Activated CD4-positive, CD25-positive, alpha-beta regulatory T cell treated with anti-CD3 and anti-CD28 coated beads, Interleukin-2, amount 50 U/mL, for 16 hours (primary cell): ENCODE results near the gene AGGF1.
"Not testable (repeated sequence)": the region's sequence is repeated elsewhere in the genome, so short reads cannot be mapped to it uniquely, and the experiment has no call there.

ENCODE experiments used
- DNase-seq: peaks from one replicate; pipeline ENCODE4 v3.0.0-alpha.2; 2020; ENCODE audit warnings: low read depth, low spot score

The AGGF1 gene

DNA sequence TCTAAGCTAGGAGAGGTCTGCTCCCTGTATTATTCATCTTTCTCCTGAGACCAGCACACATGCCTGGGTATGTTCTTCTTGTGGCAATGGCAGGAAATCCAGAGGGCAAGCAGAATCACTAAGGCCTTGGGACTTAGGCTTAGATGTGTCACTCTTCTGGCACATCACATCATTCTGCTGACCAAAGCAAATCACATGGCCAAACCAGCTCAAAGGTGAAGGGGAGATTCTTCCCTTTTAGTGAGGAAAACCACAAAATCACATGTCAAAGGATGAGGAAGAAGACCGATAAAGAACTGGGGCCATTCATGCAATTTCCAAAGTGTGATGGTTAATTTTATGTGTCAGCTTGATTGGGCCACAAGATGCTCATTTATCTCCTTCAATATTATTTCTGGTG lies 5.7 kb upstream of the AGGF1 start:
- no peak for DNase-seq

DNA sequence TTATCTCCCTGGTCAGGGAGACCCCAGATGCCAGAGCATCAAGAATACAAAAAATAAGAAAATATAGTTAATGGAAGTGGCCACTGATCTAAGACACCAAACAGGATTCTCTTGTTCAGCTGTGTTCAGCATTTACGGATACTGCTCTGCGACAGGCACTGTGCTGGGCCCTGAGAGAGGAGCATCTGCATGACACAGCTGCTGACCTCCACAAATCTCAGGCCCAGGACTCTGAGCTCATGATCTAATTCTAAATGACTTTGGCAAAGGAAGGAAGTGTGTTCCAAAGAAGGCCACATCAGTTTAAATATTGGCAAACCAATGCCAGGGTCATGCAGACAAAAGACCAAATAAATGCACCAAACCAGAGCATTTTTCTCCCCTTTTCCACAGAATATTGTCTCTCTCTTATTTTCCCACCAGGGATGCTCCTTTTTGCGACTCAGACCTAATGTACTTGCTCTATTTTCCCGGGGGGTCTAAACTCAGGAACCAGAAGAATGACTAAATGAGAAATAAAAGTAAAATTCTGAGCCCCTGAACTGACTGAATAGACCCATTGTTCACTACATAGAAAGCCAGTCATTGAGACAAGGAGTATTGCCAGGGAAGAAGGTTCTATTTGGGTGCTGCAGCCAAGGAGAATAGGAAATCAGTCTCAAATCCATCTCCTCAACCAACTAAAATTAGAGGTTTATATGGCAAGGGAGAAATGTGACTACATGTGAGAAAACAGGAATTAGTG lies 1.4 kb upstream of the AGGF1 start:
- no peak for DNase-seq

DNA sequence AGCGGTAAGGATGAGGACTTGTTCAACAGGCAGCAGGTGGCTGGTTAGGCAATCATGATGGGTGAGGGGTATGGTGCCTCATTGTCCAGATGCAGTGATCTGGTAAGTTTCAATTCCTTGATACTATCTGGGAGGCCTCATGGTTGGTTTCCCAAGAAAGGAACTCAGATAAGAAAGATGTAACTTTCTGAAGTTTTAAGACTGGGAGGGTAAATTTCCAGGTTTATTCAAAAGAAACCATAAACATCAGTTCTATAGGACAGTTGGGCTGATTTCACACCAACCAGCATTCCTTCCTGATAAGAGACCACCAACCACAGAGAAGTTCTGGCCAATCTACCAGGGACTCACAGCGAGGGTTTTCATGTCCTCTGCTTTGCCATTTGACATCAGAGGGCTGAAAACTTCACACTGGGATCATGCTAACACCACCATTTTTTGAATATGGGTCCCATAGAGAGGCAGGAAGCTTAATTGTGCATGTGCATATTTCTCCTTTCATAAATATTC lies 773 bp upstream of the AGGF1 start:
- no peak for DNase-seq

DNA sequence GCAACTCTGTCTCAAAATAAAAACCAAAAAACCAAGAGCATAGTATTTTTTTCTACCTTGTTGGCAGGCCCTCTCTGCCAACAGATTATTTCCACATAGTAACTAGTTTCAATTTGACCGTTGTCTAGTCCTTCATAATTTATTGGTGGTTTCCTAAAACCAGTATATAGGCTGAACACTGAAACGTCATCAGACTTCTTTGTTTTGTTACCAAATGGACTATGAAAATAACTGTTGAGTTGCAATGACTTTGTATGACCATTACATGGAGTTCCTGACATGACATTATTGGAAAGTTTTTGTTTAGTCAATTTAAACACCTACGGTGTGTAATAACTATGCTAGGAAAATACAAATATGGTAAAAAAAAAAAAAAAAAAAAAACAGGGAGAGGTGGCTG lies 1.7 kb downstream of the AGGF1 start:
- no peak for DNase-seq

DNA sequence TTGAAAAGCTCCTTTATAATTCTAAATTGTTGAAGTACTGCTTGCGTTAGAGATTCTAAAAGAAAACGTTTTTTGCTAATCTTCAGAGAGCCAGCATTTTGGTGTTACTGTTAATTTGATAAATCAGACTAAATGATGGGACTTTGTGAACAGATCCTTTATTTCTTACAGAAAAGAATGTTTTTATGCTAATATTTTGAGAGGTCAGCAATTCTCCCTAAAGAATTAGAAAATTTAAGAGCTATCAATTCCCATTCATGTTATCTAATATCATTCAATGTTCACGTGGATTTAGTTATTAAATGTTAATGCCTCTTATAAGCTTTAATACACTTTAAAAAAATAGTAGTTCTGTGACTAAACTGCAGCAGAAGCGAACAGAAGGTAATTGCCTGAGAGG lies 2.4 kb downstream of the AGGF1 start:
- DNase-seq = no peak

DNA sequence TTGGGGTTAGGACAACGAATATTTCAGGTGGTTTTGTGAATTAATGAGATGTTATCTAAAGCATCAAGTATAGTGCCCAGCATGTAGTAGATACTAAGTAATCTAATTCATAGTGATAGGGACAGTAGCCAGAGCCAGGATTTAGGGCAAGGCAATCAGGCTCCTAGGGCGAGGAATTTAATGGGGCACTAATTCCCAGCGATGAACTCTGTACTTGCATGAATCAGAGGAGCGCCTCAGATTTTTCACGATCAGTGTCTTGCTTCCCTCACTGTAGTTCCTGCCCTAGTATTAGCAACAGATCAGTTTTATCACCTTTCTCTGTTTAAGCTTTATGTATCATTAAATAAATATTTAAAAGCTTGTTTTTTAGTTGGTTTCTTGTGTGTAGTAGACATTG lies 3.1 kb downstream of the AGGF1 start:
- DNase-seq = no peak

DNA sequence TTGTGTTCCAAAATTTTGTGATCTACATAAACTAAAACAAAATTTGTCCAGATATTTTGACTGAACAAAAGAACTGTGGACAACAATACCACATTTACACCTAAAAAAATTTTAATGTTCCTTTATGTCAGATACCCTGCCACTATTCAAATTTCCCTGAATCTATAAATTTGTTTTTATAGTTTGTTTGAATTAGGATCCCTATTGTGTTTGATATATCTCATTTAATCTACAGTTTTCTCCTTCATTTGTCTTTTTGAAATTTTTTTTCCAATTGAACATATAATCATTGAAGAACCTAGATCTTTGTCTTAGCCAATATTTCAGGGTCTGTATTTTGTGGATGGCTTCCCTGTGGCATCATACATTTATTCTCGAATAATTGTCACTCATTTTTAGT lies 5.7 kb downstream of the AGGF1 start:
- no peak for DNase-seq

DNA sequence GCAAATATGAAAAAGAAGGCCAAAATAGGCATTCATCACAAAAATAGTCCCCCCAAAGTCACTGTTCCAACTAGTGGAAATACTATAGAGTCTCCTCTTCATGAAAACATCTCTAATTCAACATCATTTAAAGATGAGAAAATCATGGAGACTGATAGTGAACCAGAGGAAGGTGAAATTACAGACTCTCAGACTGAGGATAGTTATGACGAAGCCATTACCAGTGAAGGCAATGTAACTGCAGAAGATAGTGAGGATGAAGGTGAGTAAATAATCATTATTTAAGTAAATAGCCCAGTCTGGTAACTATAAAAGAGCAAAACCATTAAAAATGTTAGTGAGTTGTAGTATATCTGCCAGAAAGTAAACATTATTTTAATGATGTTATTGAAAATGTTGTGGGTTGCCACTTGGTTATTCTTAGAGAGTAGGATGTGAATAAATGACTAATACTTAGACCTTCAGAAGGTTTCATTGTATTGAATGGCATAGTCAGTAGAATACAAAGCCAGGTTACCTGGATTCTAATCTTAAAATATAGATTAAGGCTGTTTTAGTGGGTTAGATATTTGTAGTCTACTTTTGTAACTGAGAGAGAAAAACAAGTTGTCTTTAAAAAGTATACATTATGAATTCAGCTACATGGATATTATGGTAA lies 16.3 kb downstream of the AGGF1 start:
- no peak for DNase-seq

DNA sequence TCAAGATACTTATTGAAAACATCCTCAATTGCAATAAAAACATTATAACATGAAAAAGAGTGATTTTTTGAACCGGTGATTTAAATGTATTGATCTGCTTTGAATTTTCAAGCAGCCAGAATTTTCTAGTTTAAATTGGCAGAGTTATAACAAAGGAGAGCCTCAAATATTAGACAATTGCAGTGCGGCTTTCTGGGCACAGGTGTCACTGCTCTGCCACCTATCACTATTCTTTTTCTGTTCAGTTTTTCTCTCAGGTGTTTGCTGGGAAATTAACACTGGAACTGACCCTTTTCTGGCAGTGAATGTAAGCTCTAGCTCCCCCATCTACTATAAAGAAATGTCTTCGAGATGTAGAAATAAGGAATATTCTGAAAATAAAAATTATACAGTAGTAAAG lies 33.8 kb downstream of the AGGF1 start:
- DNase-seq = no peak

DNA sequence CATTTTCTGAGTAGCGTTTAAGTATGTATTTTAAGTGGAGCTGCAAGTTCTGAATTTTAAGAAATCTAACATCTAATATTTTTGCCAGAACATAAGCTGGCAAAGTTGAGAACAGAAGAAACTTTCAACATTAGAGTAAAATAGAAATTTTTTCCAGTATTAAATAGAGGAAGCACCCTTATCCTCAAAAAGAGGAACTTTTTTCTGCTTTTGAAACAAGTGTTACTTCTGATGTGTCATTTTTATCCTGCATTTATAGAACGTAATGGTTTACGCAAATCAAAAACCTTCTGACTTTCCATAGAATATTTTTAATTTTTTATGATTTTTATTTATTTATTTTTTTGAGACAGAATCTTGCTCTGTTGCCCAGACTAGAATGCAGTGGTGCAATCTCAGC lies 35.1 kb downstream of the AGGF1 start:
- DNase-seq = no peak

DNA sequence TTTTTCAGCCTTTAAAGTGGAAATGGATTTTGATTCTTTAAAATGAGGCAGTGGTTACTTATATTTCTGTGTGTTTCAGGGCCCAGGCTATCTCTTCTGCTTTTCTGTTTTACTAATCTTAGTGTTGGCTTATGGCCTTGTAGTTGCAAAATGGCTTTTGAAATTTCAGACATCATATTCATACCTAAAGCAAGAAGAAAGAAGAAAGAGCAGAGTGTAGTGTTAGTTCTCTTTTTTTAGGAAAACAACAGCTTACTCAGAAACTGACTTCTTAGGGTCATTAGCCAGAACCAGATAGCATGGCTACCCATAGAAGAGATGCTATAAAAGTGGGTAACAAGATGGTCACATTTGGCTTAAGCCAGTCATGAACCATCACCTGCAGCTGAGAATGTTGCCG lies 36.0 kb downstream of the AGGF1 start:
- no peak for DNase-seq

DNA sequence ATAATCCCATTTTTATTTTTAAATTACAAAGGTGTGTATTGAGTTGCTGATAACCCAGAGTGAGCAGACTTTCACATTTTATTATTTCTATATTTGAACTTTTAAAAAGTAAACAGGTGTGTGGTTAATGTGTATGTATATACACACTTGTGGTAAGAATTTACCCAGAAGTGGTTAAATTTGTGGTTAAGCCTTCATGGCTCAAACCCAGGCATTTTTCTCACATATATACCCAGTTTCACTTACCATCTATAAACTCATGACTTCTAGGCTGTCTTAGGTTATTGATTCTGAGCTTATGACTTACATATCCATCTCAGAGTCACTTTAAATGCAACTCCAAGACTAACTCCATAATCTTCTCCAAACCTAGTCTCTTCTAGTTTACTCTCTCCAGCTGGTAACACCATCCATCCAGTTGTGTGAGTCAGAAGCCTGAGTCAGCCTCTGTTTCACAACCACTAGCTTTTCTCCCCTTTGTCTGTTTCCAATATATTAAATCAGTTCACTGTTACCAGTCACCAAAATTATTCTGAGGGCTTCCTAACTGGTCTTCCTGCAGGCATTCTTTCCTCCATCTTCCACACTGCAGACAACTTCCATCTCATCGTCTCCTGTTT lies 36.7 kb downstream of the AGGF1 start:
- no peak for DNase-seq

DNA sequence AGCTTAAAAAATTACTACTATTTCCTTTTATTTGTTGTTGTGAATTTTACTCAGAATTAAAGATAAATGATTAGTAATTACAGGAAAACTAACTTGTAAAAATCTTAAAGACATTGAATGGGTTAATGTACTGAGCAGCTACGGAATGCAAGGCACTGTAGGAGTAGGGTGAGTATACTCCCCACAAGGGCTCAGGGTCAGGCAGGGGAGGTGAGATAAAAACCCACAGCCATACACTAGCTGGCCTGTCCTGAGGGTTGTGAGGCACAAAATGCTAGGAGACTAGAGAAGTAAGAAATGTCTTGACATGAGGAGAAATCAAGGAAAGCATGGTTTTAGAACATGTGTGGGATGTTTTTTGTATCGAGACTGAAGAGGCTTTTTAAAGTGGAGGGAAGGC lies 43.5 kb downstream of the AGGF1 start:
- DNase-seq = no peak

DNA sequence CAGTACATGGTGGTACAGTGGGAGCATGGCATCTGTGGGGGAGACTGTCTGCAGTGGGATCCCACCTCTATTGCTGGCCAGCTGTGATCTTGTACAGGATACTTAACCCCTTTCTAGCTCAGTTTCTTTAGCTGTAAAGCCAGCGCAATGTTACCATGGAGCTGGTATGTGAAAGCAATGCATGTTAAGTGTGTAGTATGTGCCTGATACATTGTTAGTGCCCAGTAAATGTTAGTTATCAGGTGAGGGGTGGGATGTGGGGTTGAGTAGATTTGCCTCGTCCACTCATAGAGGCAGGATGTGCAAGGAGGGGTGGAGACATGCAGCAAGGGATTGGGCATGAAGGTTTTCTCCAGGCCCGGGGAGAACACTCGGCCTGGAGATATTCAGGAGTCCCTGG lies 44.5 kb downstream of the AGGF1 start:
- no peak for DNase-seq

DNA sequence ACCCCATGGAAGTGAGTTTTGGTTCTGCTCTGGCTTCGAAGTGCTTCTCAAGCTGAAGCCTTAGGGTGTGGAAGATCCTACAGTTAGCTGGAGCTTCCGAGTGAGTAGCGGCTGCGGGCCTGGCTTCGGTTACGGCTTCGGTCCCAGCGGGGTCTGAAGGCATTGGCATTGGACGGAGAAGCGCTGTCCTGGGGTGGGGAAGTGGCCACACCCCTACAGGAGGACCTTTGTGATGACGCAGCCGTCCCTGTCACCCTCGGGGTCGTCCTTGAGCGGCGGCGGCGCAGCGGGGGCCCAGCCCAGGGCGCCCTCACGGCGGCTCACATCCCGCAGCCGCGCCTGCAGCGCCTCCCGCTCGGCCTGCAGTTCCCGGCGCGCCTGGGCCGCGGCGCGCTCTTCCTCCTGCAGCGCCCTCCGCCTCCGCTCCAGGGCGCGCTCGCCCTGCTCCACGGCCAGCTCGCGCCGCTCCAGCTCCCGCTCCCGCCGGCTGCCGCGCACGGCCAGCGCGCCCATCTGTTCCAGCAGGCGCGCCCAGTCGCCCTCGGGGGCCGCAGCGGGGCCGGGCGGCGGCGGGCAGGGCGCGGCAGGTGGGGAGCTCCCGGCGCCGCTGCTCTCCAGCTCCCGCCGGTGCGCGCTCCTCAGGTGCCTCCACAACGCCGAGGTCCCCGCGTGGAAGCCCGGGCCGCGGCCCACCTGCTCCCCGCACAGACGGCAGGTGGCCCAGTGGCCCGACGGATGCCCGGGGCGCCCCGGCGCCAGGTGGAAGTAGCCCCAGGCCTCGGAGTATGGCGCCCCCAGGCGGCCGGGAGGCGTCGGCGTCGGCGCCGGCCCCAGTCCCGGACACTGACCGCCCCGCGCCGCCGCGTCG lies 47.0 kb downstream of the AGGF1 start:
- DNase-seq = no peak

DNA sequence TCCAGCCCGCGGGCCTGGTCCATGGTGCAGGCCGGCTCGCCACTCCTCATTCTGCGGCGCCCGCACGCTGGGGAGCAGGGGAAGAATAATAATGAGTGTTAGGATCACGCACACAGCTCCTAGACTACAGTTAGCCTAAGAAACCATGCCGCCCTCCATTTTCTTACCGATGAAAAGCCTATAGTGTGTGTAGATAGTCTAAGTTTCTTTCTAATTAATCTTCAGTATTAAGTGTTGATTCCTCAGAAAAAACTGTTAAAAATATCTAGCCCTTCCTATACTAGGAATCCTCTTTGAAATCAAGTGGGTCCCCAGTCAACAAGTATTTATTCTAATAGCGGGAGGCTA lies 47.6 kb downstream of the AGGF1 start:
- no peak for DNase-seq

DNA sequence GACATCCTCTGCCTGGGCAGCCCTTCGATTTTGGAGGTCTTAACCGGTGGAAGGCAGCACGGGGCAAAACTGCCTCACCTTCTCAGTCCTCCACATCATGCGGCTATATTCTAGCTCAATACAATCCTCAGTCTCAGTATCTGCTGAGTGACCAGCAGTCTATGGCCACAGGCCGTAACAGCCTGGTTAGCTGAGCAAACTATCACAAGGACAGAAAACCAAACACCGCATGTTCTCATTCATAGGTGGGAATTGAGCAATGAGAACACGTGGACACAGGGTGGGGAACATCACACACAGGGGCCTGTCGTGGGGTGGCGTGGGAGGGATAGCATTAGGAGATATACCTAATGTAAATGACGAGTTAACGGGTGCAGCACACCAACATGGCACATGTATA lies 50.3 kb downstream of the AGGF1 start:
- not testable (repeated sequence) for DNase-seq

DNA sequence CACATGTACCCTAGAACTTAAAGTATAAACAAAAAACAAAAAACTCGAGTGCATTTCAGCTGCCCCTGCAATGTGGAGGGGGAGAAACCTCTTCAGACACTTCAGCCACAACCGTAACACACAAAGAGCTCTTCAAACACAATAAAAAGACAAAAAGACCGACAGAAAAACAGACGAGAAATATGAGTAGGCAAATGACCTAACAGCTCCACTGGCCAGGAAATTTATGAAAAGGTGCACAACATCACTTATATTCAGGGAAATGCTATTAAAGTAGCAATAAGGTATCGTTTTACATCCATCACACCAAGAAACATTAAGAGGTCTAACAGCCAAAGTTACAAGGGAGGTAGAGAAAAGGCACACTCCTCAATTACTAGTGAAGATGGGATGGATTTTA lies 50.7 kb downstream of the AGGF1 start:
- DNase-seq = no peak

DNA sequence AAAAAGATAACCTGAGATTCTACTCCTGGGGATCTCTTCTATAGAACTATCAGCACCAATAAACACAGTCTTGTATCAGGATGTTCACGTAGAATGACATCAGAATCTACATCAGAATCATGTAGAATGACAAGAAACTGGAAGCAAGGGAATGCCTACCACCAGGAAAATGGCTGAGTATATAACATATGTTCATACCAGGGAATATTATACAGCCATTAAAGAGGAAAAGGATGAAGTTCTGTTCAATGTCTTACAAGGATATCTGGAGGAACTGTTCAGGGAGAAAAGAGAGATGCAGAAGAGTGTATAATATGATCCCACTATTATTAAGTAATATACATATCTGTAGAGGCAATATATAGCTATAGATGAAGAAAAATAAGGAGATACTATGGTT lies 52.1 kb downstream of the AGGF1 start:
- DNase-seq = no peak

DNA sequence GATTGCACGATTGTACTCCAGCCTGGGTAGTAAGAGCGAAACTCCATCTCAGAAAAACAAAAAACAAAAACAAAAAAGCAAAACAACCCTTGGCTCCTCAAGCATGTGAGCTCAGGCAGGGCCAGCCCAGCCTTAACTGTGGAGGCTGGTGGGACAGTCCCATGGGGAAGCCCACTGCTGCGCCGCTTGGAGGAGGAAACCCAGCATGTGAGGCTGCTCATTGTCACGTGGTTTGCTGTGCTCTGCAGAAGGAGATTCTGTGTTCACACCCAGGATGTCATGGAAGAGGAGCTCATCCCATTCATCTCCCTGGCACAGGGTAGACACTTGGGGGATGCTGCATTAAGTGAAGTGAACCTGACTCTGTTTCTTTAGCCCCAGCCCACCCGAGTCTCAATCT lies 52.9 kb downstream of the AGGF1 start:
- DNase-seq = no peak

DNA sequence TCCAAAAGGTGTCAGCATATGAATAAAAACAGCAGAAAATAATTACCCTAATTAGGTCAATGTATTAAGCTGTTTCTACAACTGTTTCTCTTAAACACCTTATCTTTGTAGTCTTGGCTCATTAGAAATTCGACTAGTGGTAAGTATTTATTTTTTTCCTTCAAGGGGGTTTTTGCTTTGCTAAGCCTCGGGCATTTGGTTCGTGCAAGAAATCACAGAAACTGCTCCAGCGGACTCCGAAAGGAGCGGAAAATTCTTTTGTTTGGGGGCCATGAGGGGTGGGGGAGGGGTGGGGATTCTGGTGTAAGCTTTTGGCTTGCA lies 56.1 kb downstream of the AGGF1 start:
- no peak for DNase-seq
